ENCODE results near the gene MLXIP. TPM values are rescaled to one million over a fixed set of nuclear protein-coding genes. Genes with fewer than 3 reads are reported as not detected.

MLXIP gene
- total and polyA plus RNA-seq, 9 of the 15 experiments (the other 6 are each of a cell fraction or from before 2014, with no cell fraction given), result 2.2 to 66.3 (median 18.1) TPM

GRCh38 chr12:122064025-122064777 is 14.4 kb upstream of the MLXIP start (continued):
- TF ChIP-seq REST (IDR thresholded peaks at IDR 0.05; ENCODE audit: borderline replicate concordance) (peak; percentile 93), REST (CRISPR knock-in tag; IDR thresholded peaks at IDR 0.05; ENCODE audit: low read depth) (0 out of 2 replicates have a peak, but pooled peaks have one; percentile 20), IRF2 (CRISPR knock-in tag; IDR thresholded peaks at IDR 0.05) (no peak), ZNF561 (CRISPR knock-in tag; conservative IDR thresholded peaks at IDR 0.05) (0 out of 2 replicates have a peak, but pooled peaks have one; percentile 59), ZNF589 (CRISPR knock-in tag; IDR thresholded peaks at IDR 0.05; ENCODE audit: low read depth) (peak; percentile 95), ZBTB49 (CRISPR knock-in tag; IDR thresholded peaks at IDR 0.05; ENCODE audit: borderline replicate concordance) (no peak), NFRKB (IDR thresholded peaks at IDR 0.05; ENCODE audit: low read depth) (peak; percentile 98), ATF1 (CRISPR knock-in tag; IDR thresholded peaks at IDR 0.05) (no peak), ATF1 (tag; IDR thresholded peaks at IDR 0.05) (peak; percentile 67), FOXO4 (CRISPR knock-in tag; IDR thresholded peaks at IDR 0.05) (0 out of 2 replicates have a peak, but pooled peaks have one; percentile 86), MECOM (CRISPR knock-in tag; IDR thresholded peaks at IDR 0.05) (peak; percentile 87), KLF1 (tag; IDR thresholded peaks at IDR 0.05) (peak; percentile 83), RCOR1 (IDR thresholded peaks at IDR 0.05; ENCODE audit: borderline replicate concordance in 1 of 2, low read depth in 2 of 2, low read length in 2 of 2) (peak in 1 of 2 experiments; percentile 87; a peak in 2 of 4 replicates), E2F4 (CRISPR knock-in tag; IDR thresholded peaks at IDR 0.05; ENCODE audit: low read depth) (no peak)

Measured in K562 (cell line).